ENCODE results near the gene ATP5F1D.

Gene ATP5F1D

GRCh38 chr19:1283207-1283916 lies 41.8 kb downstream of the ATP5F1D start:
- no peak for DNase-seq (ENCODE audit: low spot score)

- no peak for DNase-seq (ENCODE audit: low spot score)
Observed at GRCh38 chr19:1283917-1284292, 42.4 kb downstream of the ATP5F1D start.

GRCh38 chr19:1284293-1284978 lies 42.9 kb downstream of the ATP5F1D start:
- DNase-seq (ENCODE audit: low spot score): no peak

- DNase-seq (ENCODE audit: low spot score): no peak
Observed at GRCh38 chr19:1284979-1285736, 43.6 kb downstream of the ATP5F1D start.

- no peak for DNase-seq (ENCODE audit: low spot score)
Observed at GRCh38 chr19:1285737-1286360, 44.3 kb downstream of the ATP5F1D start, which contains the start of gene EFNA2. EFNA2 (plus strand) TSS chr19:1285873; CDS start chr19:1286169, 296 bp downstream.

GRCh38 chr19:1286487-1287353 lies 45.2 kb downstream of the ATP5F1D start:
- no peak for DNase-seq (ENCODE audit: low spot score)

- DNase-seq (ENCODE audit: low spot score): no peak
Observed at GRCh38 chr19:1287354-1288225, 46.0 kb downstream of the ATP5F1D start.

DNA sequence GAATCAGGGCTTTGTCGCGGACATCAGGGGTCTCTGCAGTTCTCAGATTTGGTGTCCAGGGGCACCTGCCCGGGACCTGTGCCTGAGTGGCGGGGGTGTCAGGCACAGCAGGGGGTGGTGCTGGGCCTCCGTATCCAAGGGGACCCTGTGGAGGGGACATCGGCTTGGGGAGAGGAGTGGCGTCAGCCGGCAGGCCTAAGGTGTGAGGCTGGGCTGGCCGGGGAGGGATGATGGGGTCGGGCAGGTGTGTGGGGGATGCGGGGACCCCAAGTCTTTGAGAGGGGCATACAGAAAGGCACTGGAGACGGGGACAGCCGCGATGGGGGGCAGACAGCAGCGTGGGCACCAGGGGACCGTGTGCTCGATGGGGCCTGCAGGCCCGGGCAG lies 46.7 kb downstream of the ATP5F1D start:
- DNase-seq (ENCODE audit: low spot score): no peak

DNA sequence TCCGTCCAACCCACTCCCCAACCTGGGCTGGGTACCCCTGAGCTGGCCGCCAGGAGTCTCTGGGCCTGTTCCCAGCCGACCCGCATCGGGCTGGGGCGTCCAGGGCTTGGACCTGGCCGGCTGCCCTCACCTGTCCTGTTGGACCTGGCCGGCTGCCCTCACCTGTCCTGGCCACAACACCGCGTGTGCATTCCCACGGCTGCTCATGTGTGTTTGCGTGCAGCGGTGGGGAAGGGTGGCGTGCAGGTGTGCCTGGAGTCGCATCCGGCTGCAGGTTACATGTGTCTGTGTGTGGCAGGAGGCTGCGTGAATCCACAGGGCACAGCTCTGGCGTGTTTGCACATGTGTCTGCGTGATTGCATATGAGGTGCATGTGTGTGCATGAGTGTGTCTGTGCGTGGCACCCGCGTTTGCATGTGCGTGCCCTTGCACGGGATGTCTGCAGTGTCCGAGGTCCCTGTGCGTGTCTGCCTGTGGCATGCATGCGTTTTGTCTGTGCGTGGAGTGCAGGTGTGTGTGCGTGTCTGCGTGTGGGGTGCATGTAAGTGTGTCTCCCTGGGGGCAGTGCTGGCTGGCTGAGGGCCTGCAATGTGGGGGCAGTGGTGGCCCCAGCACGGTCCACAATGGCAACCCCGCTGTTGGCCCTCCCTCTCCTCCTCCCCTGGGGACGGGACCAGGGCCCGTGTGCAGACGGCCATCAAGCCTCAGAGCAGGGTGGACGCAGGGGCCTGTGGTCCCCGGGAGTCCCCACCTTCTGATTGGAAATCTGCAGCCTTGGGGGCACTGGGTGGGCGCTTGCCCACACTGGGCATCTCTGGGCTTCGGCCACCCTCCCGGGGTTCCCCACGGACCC lies 47.5 kb downstream of the ATP5F1D start:
- DNase-seq (ENCODE audit: low spot score): no peak

DNA sequence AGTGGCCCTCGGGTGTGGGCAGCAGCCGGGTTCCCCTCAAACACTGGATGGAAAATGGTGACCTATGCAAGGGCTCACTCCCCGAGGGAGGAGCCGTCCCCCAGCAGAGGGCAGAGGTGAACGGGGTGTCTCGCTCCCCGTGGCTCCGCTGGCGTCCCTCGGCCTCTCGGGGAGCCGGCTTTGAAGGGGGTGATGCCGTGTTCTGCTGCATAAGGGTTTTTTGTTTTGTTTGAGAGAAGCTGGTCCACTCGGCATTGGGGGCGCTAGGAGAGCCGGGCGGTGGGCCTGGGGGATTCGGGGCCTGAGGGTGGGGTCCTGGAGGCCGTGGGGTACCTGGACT lies 48.1 kb downstream of the ATP5F1D start:
- no peak for DNase-seq (ENCODE audit: low spot score)

GRCh38 chr19:1290196-1290702 lies 48.7 kb downstream of the ATP5F1D start:
- DNase-seq (ENCODE audit: low spot score): no peak

DNA sequence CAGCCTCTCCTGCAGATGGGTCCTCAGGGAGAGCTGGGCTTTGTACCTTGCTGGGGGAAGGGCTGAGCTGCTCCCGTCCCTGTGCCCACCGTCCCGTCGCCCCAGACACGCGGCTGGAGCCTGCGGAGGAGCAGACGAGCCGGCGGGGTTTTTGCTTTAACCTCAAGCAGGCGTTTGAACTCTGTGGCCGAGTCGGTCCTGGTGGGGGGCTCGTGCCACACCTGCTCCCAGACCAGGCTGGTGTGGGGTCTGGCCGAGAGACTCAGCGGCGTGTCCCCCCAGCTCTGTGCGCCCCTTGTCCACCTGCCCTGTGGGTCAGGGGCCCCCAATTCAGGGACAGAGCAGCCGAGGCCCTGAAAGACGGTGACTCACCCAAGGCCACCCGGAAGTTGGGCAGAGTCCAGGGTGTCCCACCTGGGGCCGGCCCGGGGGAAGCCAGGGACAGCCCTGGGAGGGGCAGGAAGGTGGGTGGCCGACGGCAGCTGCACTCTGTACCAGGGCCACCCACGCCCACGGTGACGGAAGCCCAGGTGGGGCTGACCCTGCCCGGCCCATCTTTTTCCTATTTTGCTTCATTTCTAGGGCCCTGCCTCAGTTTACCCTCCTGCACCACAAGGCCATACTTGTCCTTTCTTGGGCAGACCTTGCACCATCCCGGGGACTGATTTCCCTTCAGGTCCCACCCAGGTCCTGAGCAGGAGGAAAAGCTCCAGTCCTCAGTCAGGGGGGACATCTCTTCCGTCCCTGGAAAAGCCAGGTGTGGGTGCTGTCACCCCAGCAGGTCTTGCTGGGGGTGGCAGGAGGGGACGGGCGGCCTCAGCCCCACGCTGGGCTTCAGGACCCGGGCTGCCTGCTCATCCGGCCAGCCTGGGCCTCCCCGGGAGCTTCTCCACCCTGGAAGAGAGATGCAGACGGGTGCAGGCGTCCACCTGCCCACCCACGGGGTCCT lies 49.4 kb downstream of the ATP5F1D start:
- DNase-seq (ENCODE audit: low spot score): no peak

DNA sequence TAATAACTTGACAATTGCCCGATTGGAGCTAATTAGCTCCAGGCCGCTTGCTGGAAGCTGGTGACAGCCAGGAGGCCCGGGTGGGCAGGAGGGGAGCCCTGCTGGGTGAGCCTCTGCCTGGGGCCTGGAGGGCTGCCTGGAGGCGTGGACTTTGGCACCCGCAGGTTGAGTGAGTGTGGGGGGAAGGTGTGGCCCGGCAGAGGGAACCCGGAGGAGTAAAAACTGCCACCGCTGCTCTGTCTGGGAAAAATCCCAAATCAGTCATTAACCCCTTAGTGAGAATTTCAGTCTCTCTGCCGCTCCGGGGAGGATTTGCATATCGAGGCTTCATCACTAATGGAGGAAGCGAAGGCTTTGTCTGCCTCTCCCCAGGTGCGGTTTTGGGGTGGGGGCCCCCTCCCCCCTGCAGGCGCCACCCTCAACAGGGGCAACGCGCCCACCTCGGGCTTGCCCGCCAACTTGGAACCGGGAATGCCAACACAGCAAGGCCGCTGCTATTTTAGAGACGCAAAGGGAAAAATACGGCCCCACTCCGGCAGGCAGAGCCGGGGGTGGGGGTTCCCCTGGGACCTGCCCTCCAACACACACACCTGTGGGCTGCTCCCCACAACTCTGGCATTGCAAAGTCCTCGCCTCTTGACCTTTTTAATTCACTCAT lies 50.3 kb downstream of the ATP5F1D start:
- DNase-seq (ENCODE audit: low spot score): no peak

DNA sequence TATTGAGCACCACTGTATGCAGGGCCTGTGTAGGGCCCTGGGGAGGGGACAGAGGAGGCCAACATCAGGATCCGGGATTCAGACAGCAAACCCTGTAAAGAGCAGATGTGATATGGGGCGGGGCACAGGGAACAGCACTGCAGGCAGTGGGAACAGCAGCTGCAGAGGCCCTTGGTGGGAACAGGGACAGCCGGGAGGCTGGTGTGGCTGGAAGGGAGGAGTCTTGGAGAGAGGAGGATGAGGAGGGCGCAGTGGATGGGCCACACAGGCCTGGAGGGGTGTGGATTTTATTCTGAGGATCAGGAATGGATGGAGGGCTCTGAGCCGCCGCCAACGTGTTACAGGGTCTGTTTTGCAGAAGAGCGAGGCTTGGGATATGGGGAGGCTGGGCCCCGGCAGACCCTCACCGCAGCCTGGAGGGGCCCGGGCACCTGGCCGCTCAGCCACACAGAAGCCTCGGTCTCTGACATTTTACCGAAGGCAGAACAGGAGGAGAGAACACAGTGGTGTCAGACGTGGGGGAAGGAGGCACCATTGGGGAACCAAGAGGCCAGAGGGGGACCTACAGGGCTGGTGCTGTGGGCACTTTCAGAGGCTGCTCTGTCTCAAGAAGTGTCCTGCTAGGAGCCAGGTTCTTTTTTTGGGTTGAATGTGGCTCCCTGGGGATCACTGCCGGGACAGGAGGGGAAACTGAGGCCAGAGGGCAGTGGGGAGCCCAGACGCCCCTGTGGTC lies 51.0 kb downstream of the ATP5F1D start:
- no peak for DNase-seq (ENCODE audit: low spot score)

- DNase-seq (ENCODE audit: low spot score): no peak
Observed at GRCh38 chr19:1293782-1294604, 52.4 kb downstream of the ATP5F1D start.
